Gastrocnemius medialis (tissue), 4 donors: ENCODE results near the gene APOL6.

ENCODE experiments used
- POLR2A ChIP-seq, 2 donors: fragments of 450-650 bp; IDR thresholded peaks; one replicate each; pipeline ENCODE4 v1.6.1; 2017; ENCODE audit warnings: antibody characterized with exemption in 2 of 2, mild to moderate bottlenecking in 2 of 2, moderate library complexity in 2 of 2
- TF ChIP-seq, protein P1 (sequence below), 5 experiments: fragments of 450-650 bp in 3 of 5; fragments of 200-600 bp in 2 of 5; sonication (generic) in 2 of 5; IDR thresholded peaks in 4 of 5; conservative IDR thresholded peaks in 1 of 5; 1 replicate in 4 of 5; 2 replicates in 1 of 5; pipeline ENCODE4 v1.5.1; 2016 to 2019; ENCODE audit warnings: antibody characterized with exemption in 5 of 5, mild to moderate bottlenecking in 3 of 5, moderate library complexity in 3 of 5

DNA sequence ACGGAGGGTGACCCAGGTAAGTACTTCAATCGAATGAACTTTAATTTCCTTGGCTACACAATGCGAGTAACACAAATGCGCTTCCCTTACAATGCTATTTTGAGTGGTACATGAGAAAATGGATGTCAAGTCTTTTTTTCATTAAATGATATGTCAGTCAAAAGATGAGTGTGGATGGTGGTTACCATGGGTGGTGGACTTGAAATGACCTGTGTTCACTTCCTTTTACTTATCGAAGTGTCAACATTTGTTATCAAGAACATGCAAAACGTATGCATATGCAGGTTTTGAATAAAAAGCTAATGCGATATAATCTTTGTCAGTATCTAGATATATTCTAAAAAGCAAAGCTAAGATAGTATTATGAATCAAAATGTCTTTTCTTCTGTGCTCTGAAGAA lies 60.7 kb downstream of the APOL6 start:
- TF ChIP-seq, protein P1, sequence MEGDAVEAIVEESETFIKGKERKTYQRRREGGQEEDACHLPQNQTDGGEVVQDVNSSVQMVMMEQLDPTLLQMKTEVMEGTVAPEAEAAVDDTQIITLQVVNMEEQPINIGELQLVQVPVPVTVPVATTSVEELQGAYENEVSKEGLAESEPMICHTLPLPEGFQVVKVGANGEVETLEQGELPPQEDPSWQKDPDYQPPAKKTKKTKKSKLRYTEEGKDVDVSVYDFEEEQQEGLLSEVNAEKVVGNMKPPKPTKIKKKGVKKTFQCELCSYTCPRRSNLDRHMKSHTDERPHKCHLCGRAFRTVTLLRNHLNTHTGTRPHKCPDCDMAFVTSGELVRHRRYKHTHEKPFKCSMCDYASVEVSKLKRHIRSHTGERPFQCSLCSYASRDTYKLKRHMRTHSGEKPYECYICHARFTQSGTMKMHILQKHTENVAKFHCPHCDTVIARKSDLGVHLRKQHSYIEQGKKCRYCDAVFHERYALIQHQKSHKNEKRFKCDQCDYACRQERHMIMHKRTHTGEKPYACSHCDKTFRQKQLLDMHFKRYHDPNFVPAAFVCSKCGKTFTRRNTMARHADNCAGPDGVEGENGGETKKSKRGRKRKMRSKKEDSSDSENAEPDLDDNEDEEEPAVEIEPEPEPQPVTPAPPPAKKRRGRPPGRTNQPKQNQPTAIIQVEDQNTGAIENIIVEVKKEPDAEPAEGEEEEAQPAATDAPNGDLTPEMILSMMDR (IDR thresholded peaks at IDR 0.05 in 4 of 5, conservative IDR thresholded peaks at IDR 0.05 in 1 of 5), result no peak
- no peak for TF ChIP-seq POLR2A (IDR thresholded peaks at IDR 0.05)
